HepG2 (cell line): ENCODE measurements around the gene EPHA10. TPM values are rescaled to one million over a fixed set of nuclear protein-coding genes. Genes with fewer than 3 reads are reported as not detected.

ENCODE experiments used
- ATAC-seq: fragments of 200-7000 bp; cut with Tn5 transposase; 3 replicates; pipeline ENCODE4 v1.9.1; 2020; ENCODE audit warnings: mild to moderate bottlenecking, moderate library complexity
- BruUV-seq: library from RNA; stranded (reverse); fragments of 400-500 nt; replicated peaks from 2 replicates; lab custom pipeline; 2021; lab: Mats Ljungman, UMichigan
- CTCF ChIA-PET: fragments of 300-600 bp; formaldehyde crosslinking; extraction: SDS; loops from one replicate; lab custom pipeline; 2021; ENCODE audit warnings: low total read pairs, inconsistent platforms, low intra/inter-chr PET ratio; lab: Yijun Ruan, JAX
- POLR2A ChIA-PET: fragments of 350-600 bp; sonication (Branson Sonifier 250); formaldehyde crosslinking; loops from one replicate; lab custom pipeline; 2020; ENCODE audit warnings: antibody characterized with exemption, inconsistent platforms; lab: Yijun Ruan, JAX
- DNase-seq: peaks from one replicate; pipeline ENCODE4 v3.0.0-alpha.2; 2015; ENCODE audit warnings: low spot score
- FAIRE-seq: peaks from 3 replicates; lab custom pipeline; 2011; peaks lifted over from hg19 to GRCh38; lab: Jason Lieb, UNC
- H2AFZ ChIP-seq: one replicate; pipeline ENCODE4 v1.6.1; 2011; ENCODE audit warnings: low read length, inconsistent platforms
- H3K27ac ChIP-seq: fragments of 300-600 bp; 3 replicates; pipeline ENCODE4 v1.8.0; 2011; ENCODE audit warnings: mixed run types, mild to moderate bottlenecking, mixed read lengths, low read length, inconsistent platforms; ENCODE audit not compliant: insufficient read depth; ENCODE audit errors: extremely low read length
- H3K27me3 ChIP-seq, 2 experiments: fragments of 200-600 bp in 1 of 2; 2 replicates in 1 of 2; 3 replicates in 1 of 2; pipeline versions ENCODE4 v1.6.0 to v1.8.0; 2011; ENCODE audit warnings: low read length in 2 of 2, mild to moderate bottlenecking in 2 of 2, moderate library complexity in 2 of 2, inconsistent platforms in 1 of 2; ENCODE audit not compliant: insufficient read depth in 2 of 2, control insufficient read depth in 1 of 2
- H3K36me3 ChIP-seq, 2 experiments: fragments of 200-600 bp in 1 of 2; replicated peaks in 1 of 2; 2 replicates in 1 of 2; 3 replicates in 1 of 2; pipeline versions ENCODE4 v1.5.1 to v1.8.0; 2011; ENCODE audit warnings: low read length in 2 of 2, inconsistent platforms in 1 of 2; ENCODE audit not compliant: insufficient read depth in 2 of 2, control insufficient read depth in 1 of 2
- H3K4me1 ChIP-seq: 2 replicates; pipeline ENCODE4 v1.5.1; 2012; ENCODE audit warnings: low read length, inconsistent platforms; ENCODE audit not compliant: insufficient read depth
- H3K4me2 ChIP-seq: 2 replicates; pipeline ENCODE4 v1.6.0; 2011; ENCODE audit warnings: low read depth, low read length, inconsistent platforms
- H3K4me3 ChIP-seq, 3 experiments: fragments of 200-600 bp in 1 of 3; sonication (generic), shearing (Covaris generic) in 1 of 3; replicated peaks in 1 of 3; 2 replicates each; pipeline ENCODE4 v1.5.1; 2011 to 2016; ENCODE audit warnings: low read length in 3 of 3, inconsistent platforms in 2 of 3, low read depth in 2 of 3, mild to moderate bottlenecking in 2 of 3, control low read depth in 1 of 3, mixed read lengths in 1 of 3; ENCODE audit not compliant: insufficient read depth in 1 of 3
- H3K79me2 ChIP-seq: one replicate; pipeline ENCODE4 v1.6.1; 2011; ENCODE audit warnings: low read length, inconsistent platforms; ENCODE audit not compliant: insufficient read depth
- H3K9ac ChIP-seq: 2 replicates; pipeline ENCODE4 v1.6.0; 2011; ENCODE audit warnings: mild to moderate bottlenecking, low read depth, low read length, inconsistent platforms; ENCODE audit not compliant: insufficient read depth
- H3K9me3 ChIP-seq: 2 replicates; pipeline ENCODE4 v1.5.1; 2012; ENCODE audit warnings: mild to moderate bottlenecking, low read length
- H4K20me1 ChIP-seq: 2 replicates; pipeline ENCODE4 v1.6.0; 2011; ENCODE audit warnings: inconsistent platforms, mild to moderate bottlenecking, low read length, moderate library complexity; ENCODE audit not compliant: insufficient read depth
- CHCHD3 ChIP-seq: sonication (generic); formaldehyde crosslinking; IDR thresholded peaks from 2 replicates; pipeline ENCODE4 v1.8.0; 2022; ENCODE audit warnings: mild to moderate bottlenecking, missing genetic modification reagents, moderate library complexity
- DBP ChIP-seq: sonication (generic); formaldehyde crosslinking; IDR thresholded peaks from 2 replicates; pipeline ENCODE4 v1.4.0; 2020; ENCODE audit warnings: missing genetic modification reagents; ENCODE audit errors: not compliant biosample characterization
- PATZ1 ChIP-seq: sonication (generic); formaldehyde crosslinking; IDR thresholded peaks from 2 replicates; pipeline ENCODE4 v1.4.0; 2020; ENCODE audit warnings: missing genetic modification reagents
- SMAD1 ChIP-seq: sonication (generic); formaldehyde crosslinking; IDR thresholded peaks from 2 replicates; pipeline ENCODE4 v1.4.0; 2020; ENCODE audit warnings: missing genetic modification reagents, low read depth, mild to moderate bottlenecking, borderline replicate concordance
- ZBTB4 ChIP-seq: sonication (generic); formaldehyde crosslinking; IDR thresholded peaks from 2 replicates; pipeline ENCODE4 v1.4.0; 2020; ENCODE audit warnings: missing genetic modification reagents, mild to moderate bottlenecking, borderline replicate concordance
- ZMYM4 ChIP-seq: sonication (generic); formaldehyde crosslinking; IDR thresholded peaks from 2 replicates; pipeline ENCODE4 v1.8.1; 2023; ENCODE audit warnings: mild to moderate bottlenecking, missing genetic modification reagents
- ZNF274 ChIP-seq: sonication (generic); formaldehyde crosslinking; IDR thresholded peaks from 2 replicates; pipeline ENCODE4 v1.5.1; 2020; ENCODE audit warnings: mild to moderate bottlenecking, missing genetic modification reagents
- ZNF609 ChIP-seq: sonication (generic); formaldehyde crosslinking; IDR thresholded peaks from 2 replicates; pipeline ENCODE4 v1.4.0; 2020; ENCODE audit warnings: mild to moderate bottlenecking, missing genetic modification reagents, borderline replicate concordance
- WGBS: methylation state at CpG from one replicate; pipeline ENCODE4 v1.1.6; 2017; ENCODE audit warnings: low lambda C conversion rate; 5-methylcytosine and 5-hydroxymethylcytosine counted together
- in situ Hi-C: cut with HindIII; loops from 2 replicates; pipeline ENCODE4 v1.10.0; 2017; ENCODE audit warnings: low pct_unique_long_range_greater_than_20kb; ENCODE audit not compliant: extremely low pct_ligation_motif_present
- intact Hi-C: fragments of 100-400 bp; cut with micrococcal nuclease; formaldehyde crosslinking; loops from one replicate; pipeline ENCODE4 v1.10.0; 2022; ENCODE audit not compliant: unreplicated experiment
- polyA plus RNA-seq, 8 experiments: library from polyadenylated mRNA; depleted of rRNA in 3 of 8; stranded (reverse) in 7 of 8; unstranded in 1 of 8; fragments of >200 nt; fragmentation: Illumina TruSeq in 4 of 8; extraction: Trizol in 4 of 8; gene quantifications; 2 replicates each; pipeline versions ENCODE4 v1.2.1 to v1.2.3, GENCODE V29; 2011 to 2016; ENCODE audit warnings: low read depth in 4 of 8, missing spikeins in 1 of 8, mixed read lengths in 1 of 8; ENCODE audit not compliant: insufficient read depth in 1 of 8
- total RNA-seq, 5 experiments: library from RNA; depleted of rRNA; stranded (reverse); fragments of >200 nt; fragmentation: Illumina TruSeq; extraction: Trizol; gene quantifications; 2 replicates each; pipeline ENCODE4 v1.2.3, GENCODE V29; 2016; ENCODE audit warnings: low read depth in 1 of 5

The EPHA10 gene
- total and polyA plus RNA-seq, 2 of the 13 experiments (the other 11 are each of a cell fraction or from before 2014, with no cell fraction given), result 0.11 to 0.58 TPM

GRCh38 chr1:37792943-37793686 lies 28.2 kb upstream of the EPHA10 start:
- Histone ChIP-seq H4K20me1 (no peaks in the 10 kb centered on the region; the same call in 1 of the 2 replicates), H3K27ac (no peak overlapping the region), H3K79me2 (peaks cover 7% of the 10 kb centered on the region), H3K4me3 (peak overlapping the region; percentile 45 to 81 (median 74); a peak in 4 of 6 replicates), H2AFZ (no peak overlapping the region), H3K27me3 (peaks cover 0 to 14% of the 10 kb centered on the region in 2 experiments; a peak in 3 of 5 replicates), H3K9ac (no peak overlapping the region), H3K4me1 (peaks cover 24% of the 10 kb centered on the region), H3K36me3 (peaks cover 4 to 16% of the 10 kb centered on the region in 2 experiments; a peak in 3 of 5 replicates), H3K9me3 (no peaks in the 10 kb centered on the region), H3K4me2 (peak overlapping the region; percentile 77; the same call in 1 of the 2 replicates)
- no peak for DNase-seq
- no TSS peak for BruUV-seq
- intact Hi-C loops (loop anchor here (10.0 kb wide), 1 partner anchor 68 kb away; no protein-coding TSS in a partner anchor), in situ Hi-C loops (no loop called here)
- no peak for FAIRE-seq
- peak; percentile 53 for ATAC-seq
- CTCF ChIA-PET, result no interaction called here
- POLR2A ChIA-PET, result no interaction called here
- WGBS, result 73% methylated on average over 7 of the region's 36 CpGs
- 0 out of 2 replicates have a peak, but pooled peaks have one; percentile 57 for TF ChIP-seq ZBTB4 (CRISPR knock-in tag)
- 0 out of 2 replicates have a peak, but pooled peaks have one; percentile 9 for TF ChIP-seq SMAD1 (CRISPR knock-in tag)
- 0 out of 2 replicates have a peak, but pooled peaks have one; percentile 18 for TF ChIP-seq CHCHD3 (CRISPR knock-in tag)
- 0 out of 2 replicates have a peak, but pooled peaks have one; percentile 3 for TF ChIP-seq ZMYM4 (CRISPR knock-in tag)
- TF ChIP-seq ZNF609 (CRISPR knock-in tag), result 0 out of 2 replicates have a peak, but pooled peaks have one; percentile 21
- TF ChIP-seq PATZ1 (CRISPR knock-in tag), result peak; percentile 25; the same call in 1 of the 2 replicates
- 0 out of 2 replicates have a peak, but pooled peaks have one; percentile 5 for TF ChIP-seq ZNF274 (CRISPR knock-in tag)
- TF ChIP-seq DBP (CRISPR knock-in tag), result no peak
